CD4-positive, alpha-beta T cell treated with Interleukin-12 subunit alpha and Interleukin-12 subunit beta, for 1 hour (primary cell): Measurements from ENCODE around the gene NECTIN3.
A peak's percentile ranks its signal among the peaks of the same experiment; 100 is the strongest.

Experiments used
- DNase-seq: peaks from one replicate; pipeline ENCODE4 v3.0.0-alpha.2; 2020

The NECTIN3 gene, protein sequence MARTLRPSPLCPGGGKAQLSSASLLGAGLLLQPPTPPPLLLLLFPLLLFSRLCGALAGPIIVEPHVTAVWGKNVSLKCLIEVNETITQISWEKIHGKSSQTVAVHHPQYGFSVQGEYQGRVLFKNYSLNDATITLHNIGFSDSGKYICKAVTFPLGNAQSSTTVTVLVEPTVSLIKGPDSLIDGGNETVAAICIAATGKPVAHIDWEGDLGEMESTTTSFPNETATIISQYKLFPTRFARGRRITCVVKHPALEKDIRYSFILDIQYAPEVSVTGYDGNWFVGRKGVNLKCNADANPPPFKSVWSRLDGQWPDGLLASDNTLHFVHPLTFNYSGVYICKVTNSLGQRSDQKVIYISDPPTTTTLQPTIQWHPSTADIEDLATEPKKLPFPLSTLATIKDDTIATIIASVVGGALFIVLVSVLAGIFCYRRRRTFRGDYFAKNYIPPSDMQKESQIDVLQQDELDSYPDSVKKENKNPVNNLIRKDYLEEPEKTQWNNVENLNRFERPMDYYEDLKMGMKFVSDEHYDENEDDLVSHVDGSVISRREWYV

GRCh38 chr3:111071257-111072030, at the start of gene NECTIN3:
TSS of gene NECTIN3 (plus strand) at chr3:111071816. CDS start at chr3:111072018, 202 bp downstream.
- peak; percentile 91 for DNase-seq

DNA sequence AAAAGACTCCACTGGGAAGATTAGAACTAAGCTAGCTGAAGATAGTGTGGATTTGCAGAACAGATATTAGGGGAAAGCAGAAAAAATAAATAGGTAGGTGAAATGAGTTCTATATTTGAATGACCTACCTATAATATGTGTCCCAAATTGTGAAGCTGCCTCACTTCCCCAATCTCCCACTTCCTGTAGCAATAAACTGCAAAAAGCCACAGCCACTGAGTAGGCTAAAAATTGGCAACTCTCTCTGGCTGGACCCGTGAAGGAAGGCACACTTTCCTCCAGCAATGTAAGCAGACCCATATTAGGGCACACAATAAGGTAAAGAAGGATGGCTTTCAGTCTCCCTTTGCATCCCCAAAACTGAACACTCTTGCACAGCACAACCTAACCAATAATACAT, 43.7 kb upstream of the NECTIN3 start:
- no peak for DNase-seq

DNA sequence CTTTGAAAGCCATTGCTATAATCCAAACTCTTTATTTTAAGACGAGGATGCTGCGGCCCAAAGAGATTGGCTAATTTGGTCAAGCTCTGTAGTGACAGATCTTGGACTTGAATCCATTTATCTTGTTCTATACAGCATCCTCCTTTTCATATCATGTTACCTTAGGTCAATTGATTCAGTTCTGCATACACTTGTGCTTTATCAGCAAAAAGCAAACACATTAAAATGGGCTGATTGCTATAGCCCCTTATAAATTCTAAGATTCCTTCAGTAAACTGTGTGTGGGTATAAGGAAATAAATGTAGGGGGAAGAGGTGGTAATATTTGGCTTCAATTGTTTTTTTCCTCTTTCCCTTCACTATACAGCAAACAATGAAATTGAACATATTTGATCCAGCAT, 40.1 kb upstream of the NECTIN3 start:
- no peak for DNase-seq

DNA sequence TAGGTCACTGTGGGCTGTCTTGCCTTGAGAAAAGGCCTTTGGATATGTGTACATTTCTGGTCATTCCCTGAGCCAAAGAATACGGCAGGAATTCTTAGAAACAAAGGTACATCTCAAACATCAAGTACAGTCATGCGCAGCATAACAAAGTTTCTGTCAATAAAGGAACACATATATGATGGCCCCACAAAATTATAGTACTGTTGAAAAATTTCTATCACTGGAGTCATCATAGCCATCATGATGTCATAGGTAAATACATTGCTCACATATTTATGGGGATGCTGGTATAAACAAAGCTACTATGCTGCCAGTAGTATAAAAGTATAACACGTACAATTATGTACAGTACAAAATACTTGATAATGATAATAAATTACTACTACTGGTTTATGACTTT, 38.9 kb upstream of the NECTIN3 start:
- no peak for DNase-seq

DNA sequence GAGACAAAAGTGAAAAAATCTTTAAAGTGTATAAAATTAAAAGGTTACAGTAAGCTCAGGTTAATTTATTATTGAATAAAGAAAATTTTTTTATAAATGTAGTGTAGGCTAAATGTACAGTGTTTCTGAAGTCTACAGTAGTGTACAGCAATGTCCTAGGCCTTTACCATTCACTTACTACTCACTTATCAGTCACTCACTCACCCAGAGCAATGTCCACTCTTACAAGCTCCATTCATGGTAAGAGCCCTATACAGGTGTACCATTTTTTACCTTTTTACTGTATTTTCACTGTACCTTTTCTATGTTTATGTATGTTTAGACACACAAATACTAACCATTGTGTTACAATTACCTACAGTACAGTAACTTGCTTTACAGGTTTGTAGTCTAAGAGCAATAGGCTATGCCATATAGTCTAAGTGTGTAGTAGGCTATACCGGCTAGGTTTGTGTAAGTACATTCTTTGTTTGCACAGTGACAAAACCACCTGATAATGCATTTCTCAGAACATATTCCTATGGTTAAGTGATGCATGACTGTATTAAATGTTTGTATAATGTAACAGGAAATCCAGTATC, 38.1 kb upstream of the NECTIN3 start:
- no peak for DNase-seq

DNA sequence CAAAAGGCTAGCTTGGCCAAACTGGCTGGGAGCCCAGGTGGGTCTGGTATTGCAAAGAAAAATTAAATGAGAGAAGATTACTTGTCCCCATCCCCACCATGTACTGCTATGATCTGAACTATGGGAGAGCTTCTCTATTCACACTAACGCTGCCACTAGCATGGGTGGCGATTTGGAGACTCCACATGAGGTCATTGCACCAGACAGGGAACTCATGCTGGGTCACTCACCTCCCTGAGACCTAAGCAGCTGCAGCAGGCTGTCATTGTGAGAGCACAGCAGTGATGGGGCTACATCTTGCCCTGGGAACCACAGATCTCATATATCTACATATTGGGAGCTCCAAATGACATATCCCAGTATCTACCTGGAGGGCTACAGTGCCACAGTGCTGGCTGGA, 36.3 kb upstream of the NECTIN3 start:
- DNase-seq, result no peak

DNA sequence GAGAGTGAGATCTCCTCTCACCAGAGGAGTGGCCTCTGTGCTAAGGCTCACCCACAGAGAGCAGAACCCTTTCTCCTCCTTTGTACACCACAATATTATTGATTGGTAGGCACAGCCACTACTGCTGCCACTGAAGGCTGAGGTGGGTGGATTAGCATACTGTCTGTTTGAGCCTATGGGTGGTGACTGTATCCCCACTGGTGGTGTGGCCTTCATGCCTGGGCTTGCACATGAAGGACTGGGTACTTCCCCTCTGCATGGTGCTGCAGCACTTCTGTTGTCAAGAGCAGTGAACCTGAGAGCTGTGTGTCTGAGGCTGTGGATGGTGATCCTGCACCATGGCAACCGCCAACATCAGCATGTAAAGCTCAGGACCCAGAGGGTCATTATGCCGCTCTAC, 35.7 kb upstream of the NECTIN3 start:
- DNase-seq, result no peak

DNA sequence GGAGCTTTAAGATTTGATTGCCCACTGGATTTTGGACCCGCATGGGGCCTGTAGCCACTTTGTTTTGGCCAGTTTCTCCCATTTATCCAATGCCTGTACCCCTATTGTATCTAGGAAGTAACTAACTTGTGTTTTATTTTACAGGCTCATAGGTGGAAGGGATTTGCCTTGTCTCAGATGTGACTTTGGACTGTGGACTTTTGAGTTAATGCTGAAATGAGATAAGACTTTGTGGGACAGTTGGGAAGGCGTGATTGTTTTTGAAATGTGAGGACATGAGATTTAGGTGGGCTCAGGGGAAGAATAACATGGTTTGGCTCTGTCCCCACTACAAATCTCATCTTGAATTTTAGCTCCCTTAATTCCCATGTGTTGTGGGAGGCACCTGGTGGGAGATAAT, 30.7 kb upstream of the NECTIN3 start:
- DNase-seq, result no peak

- DNase-seq, result no peak
Observed at GRCh38 chr3:111045564-111045963, 26.1 kb upstream of the NECTIN3 start.

DNA sequence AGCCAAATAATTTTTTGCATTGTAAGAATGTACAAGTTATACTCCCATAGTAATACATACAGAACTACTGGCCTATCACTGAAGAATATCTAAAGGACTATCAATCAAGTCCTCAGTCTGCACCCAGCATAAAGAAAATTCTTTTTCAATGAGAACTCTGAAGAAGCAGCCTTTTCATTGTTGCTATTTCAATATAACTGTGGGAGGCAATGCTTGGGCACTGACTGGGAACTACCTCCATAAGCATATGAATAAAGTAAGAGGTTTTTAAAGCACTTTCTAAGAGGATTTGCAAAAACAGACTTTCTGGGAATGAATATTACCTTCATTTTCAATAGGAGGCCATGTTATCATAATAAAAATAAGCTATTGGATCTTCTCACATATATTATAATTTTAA, 24.6 kb upstream of the NECTIN3 start:
- DNase-seq, result no peak

- no peak for DNase-seq
Observed at GRCh38 chr3:111047812-111048435, 23.7 kb upstream of the NECTIN3 start.

- no peak for DNase-seq
Observed at GRCh38 chr3:111051354-111051753, 20.3 kb upstream of the NECTIN3 start.

DNA sequence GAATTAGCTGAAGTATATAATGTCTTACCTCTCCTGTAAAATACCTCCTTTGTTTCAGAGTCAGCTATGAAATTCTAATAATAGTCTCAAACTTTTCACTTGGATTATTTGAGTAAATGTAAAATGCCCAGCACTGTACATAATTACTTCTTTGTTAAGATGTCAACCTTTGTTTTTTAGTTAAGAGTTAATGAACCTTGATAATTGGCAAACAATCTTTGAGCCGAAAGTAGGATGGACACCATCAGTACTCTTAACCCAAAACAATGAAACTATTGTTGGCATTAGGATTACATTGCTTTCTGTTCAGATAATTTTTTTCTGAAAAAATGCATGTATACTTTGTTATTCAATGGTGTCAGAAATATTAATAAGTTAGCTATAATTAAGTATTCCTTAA, 3.0 kb upstream of the NECTIN3 start:
- DNase-seq, result no peak

DNA sequence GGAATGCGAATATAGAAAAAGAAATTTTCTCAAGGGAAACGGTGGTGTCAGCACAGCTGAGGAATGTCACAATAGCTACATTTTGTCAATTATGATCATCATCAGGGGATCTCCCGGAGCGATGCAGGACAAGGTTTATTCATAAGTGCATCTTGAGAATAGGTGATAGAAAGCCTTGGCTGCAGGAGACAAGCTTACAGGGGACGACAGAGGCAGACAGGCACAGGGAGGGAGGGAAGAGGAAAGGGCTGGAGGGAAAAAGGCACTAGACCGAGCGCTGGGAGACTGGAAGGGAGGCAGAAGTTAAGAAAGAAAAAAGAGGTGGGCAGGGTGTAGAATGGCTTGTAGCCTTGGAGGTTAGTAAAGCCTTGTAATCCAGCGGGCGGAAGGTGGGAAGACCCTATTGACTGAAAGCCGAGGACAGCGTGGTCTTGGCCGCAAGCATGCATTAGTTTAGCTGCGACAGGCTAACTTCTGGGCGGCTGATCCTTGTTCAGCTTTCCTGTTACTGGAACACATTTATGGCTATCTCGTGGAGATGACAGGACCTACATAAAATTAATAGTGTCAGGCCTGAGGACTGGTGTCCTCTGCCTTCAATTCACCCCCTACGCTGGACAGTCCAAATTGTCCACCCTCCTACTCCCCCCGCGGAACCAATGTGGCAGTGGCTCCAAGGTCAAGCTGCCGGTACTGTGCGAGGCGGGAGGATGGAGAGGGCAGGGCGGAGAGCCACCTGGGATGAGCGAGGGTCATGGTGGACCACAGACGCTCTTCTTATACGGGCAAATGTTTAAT, 1.4 kb upstream of the NECTIN3 start:
- DNase-seq, result no peak

DNA sequence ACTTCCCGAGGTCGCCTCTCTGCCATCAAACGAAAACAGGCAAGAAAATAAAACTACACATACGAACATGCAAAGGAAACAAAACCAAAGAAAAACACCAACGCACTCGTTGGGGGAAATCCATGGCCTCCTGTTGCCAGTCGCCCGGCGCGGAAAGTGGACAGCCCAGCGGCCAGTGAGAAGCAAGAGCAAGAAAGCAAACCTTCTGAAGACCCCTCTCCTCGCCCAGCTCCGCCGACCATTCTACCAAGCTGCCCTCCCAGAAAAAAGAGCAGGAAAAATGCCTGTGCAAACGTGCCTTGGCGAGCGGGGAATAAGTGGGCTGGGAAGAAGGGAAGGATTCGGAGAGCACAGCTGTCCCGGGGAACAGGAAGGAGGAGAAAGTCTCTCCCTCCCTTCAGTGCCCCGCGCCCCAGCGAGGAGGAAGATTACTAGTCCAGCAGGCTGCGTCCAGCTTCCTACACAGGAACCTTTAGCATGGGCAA, 802 bp upstream of the NECTIN3 start:
- peak; percentile 34 for DNase-seq

DNA sequence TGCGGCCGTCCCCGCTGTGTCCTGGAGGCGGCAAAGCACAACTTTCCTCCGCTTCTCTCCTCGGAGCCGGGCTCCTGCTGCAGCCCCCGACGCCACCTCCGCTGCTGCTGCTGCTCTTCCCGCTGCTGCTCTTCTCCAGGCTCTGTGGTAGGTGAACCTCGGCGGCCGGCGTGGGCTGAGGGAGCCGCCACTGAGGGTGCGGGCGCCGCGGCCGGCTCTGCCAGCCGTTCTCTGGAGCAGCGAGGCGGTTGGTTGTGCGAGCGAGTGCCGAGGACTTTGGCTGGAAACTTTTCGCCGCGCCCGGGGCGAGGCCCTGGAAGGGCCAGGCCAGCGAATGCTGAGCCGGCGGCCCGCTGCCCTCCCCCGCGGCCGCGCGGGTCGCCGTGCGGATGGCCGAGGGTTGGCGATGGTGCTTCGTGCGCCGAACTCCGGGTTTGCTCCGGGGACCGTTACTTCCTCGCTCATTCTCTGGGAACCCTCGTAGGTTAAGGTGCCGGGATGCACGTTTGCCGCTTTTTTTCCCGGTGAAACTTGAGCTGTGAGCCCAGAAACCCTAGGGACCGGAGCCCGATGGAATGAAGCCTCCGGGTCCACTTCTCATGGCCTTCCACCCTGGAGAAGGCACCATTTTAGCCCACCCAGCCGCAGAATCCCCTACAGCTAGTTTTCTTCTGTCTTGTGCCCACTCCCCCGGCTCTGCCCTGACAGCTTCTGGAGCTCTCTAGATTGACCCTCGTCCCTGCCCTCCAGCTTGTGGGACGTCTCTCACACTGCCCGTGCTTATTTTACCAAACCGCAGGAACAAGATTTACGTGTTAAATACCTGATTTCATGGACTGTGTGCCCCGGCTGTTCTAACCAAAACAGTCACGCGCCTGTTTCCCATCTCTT, 660 bp downstream of the NECTIN3 start:
- no peak for DNase-seq

DNA sequence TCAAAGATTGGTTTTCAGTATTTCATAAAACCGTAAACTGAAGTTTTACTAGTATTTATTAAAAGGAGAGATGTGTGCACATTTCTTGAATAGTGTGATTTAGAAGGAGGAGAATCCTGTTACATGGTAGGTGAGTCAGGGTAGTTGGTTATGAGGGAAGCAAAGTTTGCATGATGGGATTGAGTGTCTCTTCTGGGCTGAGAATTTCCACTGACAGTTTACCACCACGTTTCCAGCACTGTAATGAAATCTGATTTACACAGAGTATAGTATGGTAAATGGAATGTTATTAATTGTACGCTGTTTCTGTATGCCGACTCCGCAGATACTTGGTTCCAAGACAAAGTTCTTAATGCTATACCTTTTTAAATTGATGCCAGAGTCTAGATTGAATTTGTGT, 1.6 kb downstream of the NECTIN3 start:
- no peak for DNase-seq

- no peak for DNase-seq
Observed at GRCh38 chr3:111076732-111077131, 5.1 kb downstream of the NECTIN3 start.

DNA sequence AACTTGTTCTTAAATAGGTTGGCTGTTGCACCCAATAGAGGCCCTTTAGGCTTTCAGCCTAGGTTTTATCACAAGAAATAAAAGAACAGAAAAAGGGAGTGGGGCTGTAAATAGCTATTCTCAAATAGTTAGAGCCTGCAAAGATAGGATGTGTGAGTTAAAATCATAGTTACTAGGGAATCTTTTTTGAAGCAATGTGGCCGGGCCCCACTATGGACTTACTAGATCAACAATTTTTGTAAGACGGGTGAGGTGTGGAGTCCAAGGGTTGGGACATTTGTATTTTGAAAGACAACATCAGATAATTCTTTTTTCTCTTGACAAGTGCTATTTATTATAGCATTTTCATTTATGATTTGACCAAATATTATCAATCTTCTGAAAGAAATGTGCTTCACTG, 5.8 kb downstream of the NECTIN3 start:
- no peak for DNase-seq

DNA sequence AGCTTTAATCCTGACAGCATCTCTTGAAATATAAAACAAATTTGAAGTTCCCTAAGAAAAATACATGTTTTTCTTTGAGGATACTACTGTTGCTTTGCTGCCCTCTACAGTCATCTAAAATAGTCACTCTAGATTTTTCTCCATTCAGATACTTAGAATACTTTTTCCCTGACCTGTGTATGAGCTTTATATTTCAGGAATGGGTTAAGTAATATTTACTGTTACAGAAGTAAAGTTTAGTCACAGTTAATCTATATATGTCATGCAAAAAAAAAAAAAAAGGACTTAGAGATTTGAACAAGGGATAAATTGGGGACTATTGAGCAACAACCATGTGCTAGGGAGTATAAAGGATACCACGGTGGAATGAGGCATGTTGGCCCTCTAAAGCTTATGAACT, 8.8 kb downstream of the NECTIN3 start:
- DNase-seq, result peak; percentile 30

DNA sequence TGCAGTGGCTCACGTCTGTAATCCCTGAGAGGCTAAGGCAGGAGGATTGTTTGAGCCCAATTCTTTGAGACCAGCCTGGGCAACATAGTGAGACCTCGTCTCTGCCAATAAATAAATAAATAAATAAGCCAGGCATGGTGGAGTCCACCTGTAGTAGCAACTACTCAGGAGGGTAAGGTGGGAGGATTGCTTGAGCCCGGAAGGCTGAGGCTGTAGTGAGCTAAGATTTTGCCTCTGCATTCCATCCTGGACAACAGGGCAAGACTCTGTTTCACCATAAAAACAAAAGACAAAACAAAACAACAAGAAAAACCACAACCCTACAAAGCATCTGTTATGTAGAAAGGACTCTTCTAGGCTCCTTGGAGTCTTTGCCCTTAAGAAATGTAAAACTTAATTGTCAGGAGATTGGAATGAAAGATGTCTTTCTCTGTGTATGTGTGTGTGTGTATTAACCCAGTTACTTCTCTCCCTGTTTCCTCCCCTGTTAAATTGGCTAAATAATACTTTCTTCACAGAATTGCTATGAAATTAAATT, 9.5 kb downstream of the NECTIN3 start:
- no peak for DNase-seq
